Activated CD8-positive, alpha-beta memory T cell treated with anti-CD3 and anti-CD28 coated beads, Interleukin-2, amount 50 U/mL, for 24 hours (primary cell): ENCODE measurements around the gene TUBA3C.

ENCODE experiments used
- DNase-seq: peaks from one replicate; pipeline ENCODE4 v3.0.0-alpha.2; 2020; ENCODE audit errors: extremely low read depth

Gene TUBA3C

GRCh38 chr13:19161308-19161707 is 20.3 kb downstream of the TUBA3C start:
- DNase-seq, result no peak

- no peak for DNase-seq
Observed at GRCh38 chr13:19159761-19160420, 21.7 kb downstream of the TUBA3C start.

GRCh38 chr13:19159181-19159580 is 22.4 kb downstream of the TUBA3C start:
- no peak for DNase-seq

GRCh38 chr13:19158526-19159174 is 23.0 kb downstream of the TUBA3C start:
- DNase-seq, result no peak

- DNase-seq, result no peak
Observed at GRCh38 chr13:19158006-19158405, 23.6 kb downstream of the TUBA3C start.

GRCh38 chr13:19157461-19157860 is 24.2 kb downstream of the TUBA3C start:
- DNase-seq, result no peak

GRCh38 chr13:19156013-19156825 is 25.4 kb downstream of the TUBA3C start:
- no peak for DNase-seq

GRCh38 chr13:19155321-19155861 is 26.2 kb downstream of the TUBA3C start:
- DNase-seq, result no peak

- no peak for DNase-seq
Observed at GRCh38 chr13:19154843-19155242, 26.8 kb downstream of the TUBA3C start.

- DNase-seq, result no peak
Observed at GRCh38 chr13:19153782-19154450, 27.7 kb downstream of the TUBA3C start.

GRCh38 chr13:19152403-19152802 is 29.2 kb downstream of the TUBA3C start:
- no peak for DNase-seq

GRCh38 chr13:19151581-19152263 is 29.9 kb downstream of the TUBA3C start:
- no peak for DNase-seq

GRCh38 chr13:19150712-19151228 is 30.9 kb downstream of the TUBA3C start:
- no peak for DNase-seq

- no peak for DNase-seq
Observed at GRCh38 chr13:19150226-19150625, 31.4 kb downstream of the TUBA3C start.

GRCh38 chr13:19148561-19148960 is 33.1 kb downstream of the TUBA3C start:
- DNase-seq, result no peak
